Stimulated activated CD8-positive, alpha-beta memory T cell treated with anti-CD3 and anti-CD28 coated beads, Interleukin-4, amount 100 ng/mL, for 24 hours (primary cell): ENCODE data around the gene ZNF217.
"Not testable (repeated sequence)": the region's sequence is repeated elsewhere in the genome, so short reads cannot be mapped to it uniquely, and the experiment has no call there.

Experiments used
- DNase-seq: peaks from one replicate; pipeline ENCODE4 v3.0.0-alpha.2; 2020; ENCODE audit warnings: low read depth

Gene ZNF217

DNA sequence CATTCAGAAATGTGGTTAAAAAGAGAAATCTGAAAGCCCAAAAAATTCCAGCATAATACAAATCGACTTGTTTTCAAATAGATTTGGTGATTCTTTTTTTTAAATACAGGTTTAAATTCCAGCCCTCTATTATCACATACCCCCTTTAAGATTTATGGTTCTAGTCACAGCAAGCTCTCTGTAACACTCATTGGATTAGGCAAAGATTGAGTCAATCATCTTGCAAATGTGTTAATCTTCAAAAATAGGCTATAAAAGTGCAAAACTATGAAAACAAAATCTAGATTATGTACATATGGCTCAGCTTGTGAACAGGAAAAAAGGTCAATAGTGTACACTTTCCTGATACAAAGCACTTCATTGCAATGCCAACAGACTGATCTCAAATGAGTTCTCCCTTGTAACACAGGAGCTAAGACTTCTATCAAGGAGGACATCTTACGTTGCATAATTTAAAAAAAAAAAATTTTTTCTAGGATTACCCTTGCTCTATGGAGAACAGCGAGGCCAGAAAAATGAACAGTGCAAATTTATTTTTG is 26.2 kb downstream of the ZNF217 start:
- DNase-seq, result no peak

GRCh38 chr20:53566623-53567022 is 27.0 kb downstream of the ZNF217 start:
- DNase-seq, result not testable (repeated sequence)

- no peak for DNase-seq
Observed at GRCh38 chr20:53565254-53565653, 28.4 kb downstream of the ZNF217 start.

DNA sequence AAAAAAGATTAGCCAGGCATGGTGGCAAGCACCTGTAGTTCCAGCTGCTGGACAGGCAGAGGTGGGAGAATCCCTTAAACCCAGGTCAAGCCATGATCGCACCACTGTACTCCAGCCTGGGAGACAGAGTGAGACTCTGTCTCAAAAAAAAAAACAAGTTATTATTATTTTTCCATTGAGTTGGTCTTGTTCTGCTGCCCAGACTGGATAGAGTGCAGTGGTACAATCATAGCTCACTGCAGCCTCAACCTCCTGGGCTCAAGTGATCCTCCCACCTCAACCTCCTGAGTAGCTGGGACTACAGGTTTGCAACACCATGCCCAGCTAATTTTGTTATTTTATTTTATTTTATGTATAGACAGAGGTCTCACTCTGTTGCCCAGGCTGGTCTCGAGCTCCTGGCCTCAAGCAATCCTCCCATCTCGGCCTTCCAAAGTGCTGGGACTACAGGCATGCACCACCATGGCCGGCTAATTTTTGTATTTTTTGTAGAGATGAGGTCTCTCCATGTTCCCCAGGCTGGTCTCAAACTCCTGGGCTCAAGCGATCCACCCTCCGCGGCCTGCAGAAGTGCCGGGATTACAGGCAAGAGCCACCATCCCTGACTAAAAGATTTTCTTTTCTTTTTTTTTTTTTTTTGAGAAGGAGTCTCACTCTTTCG is 31.4 kb downstream of the ZNF217 start:
- not testable (repeated sequence) for DNase-seq

GRCh38 chr20:53561505-53561904 is 32.1 kb downstream of the ZNF217 start:
- DNase-seq, result no peak

DNA sequence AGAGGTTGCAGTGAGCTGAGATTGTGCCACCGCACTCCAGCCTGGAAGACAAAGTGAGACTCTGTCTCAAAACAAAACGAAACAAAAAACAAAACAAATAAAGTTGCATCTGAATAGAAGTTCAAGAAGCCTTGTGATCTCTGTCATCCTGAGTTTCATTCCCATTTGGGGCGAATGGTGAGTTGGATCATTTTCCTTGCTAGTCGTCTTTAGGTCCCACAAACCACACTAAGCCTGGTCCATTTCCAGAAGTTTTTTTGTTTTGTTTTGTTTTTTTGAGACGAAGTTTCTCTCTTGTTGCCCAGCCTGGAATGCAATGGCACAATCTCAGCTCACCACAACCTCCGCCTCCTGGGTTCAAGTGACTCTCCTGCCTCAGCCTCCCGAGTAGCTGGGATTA is 33.8 kb downstream of the ZNF217 start:
- DNase-seq, result no peak

- DNase-seq, result no peak
Observed at GRCh38 chr20:53557130-53557529, 36.5 kb downstream of the ZNF217 start.

GRCh38 chr20:53556267-53556897 is 37.3 kb downstream of the ZNF217 start:
- DNase-seq, result no peak

DNA sequence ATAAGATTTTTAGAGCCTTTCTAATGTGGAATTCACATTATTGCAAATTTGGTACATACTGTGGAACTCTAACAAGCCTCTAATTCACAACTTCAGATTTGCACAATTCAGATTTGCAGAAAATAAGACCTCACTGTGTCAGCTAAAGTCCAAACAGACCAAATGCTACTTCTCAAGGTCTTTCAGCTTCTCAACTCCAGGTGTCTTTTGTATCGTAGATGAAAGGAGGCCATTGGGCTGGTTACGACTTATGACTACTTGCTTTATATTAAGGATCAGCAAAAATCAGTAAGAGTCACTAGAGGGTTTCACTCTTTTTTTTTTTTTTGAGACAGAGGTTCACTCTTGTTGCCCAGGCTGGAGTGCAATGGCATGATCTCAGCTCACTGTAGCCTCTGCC is 37.8 kb downstream of the ZNF217 start:
- DNase-seq, result no peak

DNA sequence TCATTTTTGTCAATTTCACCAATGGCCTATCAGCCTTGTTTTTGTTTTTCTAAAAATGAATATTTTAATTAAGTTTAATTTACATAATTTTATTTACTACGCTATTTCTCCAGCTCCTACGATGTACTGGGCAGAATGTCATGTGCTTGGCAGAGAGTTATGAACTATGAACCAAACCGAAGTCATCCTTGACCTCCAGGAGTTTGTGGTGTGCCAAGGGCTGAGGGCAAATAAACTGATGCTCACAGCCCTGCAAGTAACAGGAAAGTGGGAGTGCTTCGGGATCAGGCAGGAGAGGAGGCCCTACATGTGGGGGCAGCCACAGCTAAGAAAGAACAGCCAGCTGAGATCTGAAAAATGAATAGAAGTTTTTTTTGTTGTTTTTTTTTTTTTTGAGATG is 38.6 kb downstream of the ZNF217 start:
- DNase-seq, result no peak

GRCh38 chr20:53552572-53552893 is 41.1 kb downstream of the ZNF217 start:
- DNase-seq, result not testable (repeated sequence)

GRCh38 chr20:53551719-53552571 is 41.7 kb downstream of the ZNF217 start:
- not testable (repeated sequence) for DNase-seq

DNA sequence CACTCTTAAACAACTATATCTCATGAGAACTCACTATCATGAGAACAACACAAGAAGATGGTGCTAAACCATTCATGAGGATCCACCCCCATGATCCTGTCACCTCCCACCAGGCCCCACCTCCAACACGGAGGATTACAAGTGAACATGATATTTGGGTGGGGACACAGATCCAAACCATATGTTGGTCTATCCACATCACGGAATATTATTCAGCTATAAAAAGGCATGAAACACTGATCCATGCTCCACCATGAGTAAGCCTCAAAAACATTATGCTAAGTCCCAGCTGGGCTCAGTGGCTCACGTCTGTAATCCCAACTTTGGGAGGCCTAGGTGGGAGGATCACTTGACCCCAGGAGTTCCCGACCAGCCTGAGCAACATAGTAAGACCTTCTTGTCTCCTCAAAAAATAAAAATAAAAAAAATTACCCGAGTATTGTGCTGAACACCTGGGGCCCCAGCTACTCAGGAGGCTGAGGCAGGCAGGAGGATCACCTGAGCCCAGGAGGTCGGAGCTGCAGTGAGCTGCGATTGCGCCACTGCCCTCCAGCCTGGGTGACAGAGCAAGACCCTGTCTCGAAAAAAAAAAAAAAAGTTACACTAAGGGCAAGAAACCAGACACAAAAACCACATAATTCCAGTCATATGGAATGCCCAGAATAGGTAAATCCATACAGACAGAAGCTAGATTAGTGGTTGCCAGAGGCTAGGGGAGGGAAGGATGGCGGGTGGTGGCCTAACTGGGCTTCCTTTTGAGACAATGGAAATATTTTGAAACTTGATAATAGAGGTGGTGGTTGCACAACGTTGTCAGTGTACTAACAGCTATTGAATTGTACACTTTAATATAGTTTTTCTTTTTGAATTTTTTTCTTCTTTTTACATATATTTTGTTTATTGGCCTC is 43.1 kb downstream of the ZNF217 start:
- DNase-seq, result no peak

DNA sequence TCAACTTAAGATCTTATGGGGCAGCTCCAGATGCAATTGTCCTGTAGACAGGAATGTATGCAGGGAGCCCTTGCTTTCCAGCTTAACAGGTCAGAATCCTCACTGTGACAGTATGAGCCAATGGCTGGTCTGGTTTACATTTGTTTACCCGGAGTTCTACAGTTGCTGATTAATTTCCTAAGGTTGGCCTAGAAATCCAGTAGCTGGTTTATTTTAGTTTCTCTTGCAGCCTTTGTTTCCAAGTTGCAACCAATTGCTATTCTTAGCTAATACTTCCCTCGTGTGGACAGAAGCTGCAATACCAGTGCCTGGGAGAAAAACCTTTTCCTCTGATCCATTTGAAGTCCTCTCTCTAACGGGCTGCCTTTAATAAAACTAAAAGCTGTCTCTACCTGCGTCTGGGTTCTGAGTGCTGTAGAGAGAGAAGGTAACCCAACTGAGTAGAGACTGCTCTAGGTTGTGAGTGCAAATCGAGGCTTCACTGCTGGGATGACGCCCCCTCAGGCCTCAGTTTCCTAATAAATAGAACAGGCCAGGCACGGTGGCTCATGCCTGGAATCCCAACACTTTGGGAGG is 45.9 kb downstream of the ZNF217 start:
- no peak for DNase-seq

DNA sequence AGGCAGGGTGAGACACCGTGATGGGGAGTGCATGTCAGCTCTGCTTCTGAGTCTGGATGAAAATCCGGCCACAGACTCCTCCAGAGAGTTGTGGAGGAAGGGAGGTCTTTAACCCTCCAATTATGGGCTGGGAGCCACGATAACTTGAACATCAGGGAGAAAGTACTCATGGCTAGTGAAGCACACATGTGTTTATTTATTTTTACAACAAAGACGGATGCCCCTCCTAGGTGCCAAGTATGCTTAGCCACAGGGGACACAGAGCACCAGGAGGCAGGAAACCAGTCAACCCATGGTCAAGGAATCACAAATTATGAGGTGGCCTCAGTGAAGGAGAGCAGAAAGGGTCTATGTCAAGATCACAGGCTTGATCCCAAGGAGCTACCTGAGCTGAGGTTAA is 54.1 kb downstream of the ZNF217 start:
- no peak for DNase-seq

DNA sequence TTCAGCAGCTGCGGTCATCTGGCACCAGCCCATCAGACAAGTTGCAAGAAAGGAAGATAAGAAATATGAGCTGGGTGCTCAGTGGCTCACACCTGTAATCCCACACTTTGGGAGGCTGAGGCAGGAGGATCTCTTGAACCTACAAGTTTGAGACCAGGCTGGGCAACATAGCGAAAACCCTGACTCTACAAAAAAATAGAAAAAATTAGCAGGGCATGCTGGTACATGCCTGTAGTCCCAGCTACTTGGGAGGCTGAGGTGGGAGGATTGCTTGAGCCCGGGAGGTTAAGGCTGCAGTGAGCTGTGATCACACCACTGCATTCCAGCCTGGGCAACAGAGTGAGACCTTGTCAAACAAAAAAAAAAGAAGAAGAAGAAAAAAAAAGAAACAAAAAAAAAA is 57.3 kb downstream of the ZNF217 start:
- not testable (repeated sequence) for DNase-seq

- DNase-seq, result no peak
Observed at GRCh38 chr20:53535878-53536277, 57.8 kb downstream of the ZNF217 start.

GRCh38 chr20:53534037-53534436 is 59.6 kb downstream of the ZNF217 start:
- DNase-seq, result no peak

DNA sequence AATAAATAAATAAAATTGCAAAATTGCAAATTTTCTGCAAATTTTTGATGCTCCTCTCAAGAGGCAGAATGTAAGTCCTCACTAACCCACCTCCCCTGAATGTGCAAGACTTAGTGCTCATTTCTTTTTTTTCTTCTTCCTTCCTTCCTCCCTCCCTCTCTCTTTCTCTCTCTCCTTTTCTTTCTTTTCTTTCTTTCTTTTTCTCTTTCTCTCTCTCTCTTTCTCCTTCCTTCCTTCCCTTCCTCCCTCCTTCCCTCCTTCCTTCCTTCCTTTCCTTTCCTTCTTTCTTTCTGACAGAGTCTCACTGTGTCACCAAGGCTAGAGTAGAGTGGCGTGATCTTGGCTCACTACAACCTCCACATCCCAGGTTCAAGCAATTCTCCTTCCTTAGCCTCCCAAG is 60.1 kb downstream of the ZNF217 start:
- DNase-seq, result no peak

- DNase-seq, result not testable (repeated sequence)
Observed at GRCh38 chr20:53532654-53533312, 60.9 kb downstream of the ZNF217 start.

- no peak for DNase-seq
Observed at GRCh38 chr20:53530440-53530839, 63.2 kb downstream of the ZNF217 start.
